ENCODE measurements around the gene TEX54. TPM values are rescaled to one million over a fixed set of nuclear protein-coding genes. Genes with fewer than 3 reads are reported as not detected.
A peak's percentile ranks its signal among the peaks of the same experiment; 100 is the strongest.

TEX54 gene
- total and polyA plus RNA-seq, 2 of the 13 experiments (the other 11 are each of a cell fraction or from before 2014, with no cell fraction given) = not detected

GRCh38 chr11:62850911-62851806, 18.5 kb upstream of the TEX54 start (continued):
- TF ChIP-seq ELF3 (CRISPR knock-in tag; IDR thresholded peaks at IDR 0.05) (no peak), ZNF660 (CRISPR knock-in tag; IDR thresholded peaks at IDR 0.05; ENCODE audit: borderline replicate concordance, low read depth) (no peak), FUBP1 (CRISPR knock-in tag; IDR thresholded peaks at IDR 0.05; ENCODE audit: borderline replicate concordance) (0 out of 2 replicates have a peak, but pooled peaks have one; percentile 6), ZEB1 (IDR thresholded peaks at IDR 0.05; ENCODE audit: insufficient replicate concordance, low read depth) (peak; percentile 39), AGO2 (optimal IDR thresholded peaks at IDR 0.05; ENCODE audit: low read depth, low read length) (peak; percentile 24), SOX13 (IDR thresholded peaks at IDR 0.05) (peak; percentile 15; the same call in 1 of the 2 replicates), SOX13 (CRISPR knock-in tag; conservative IDR thresholded peaks at IDR 0.05 in 1 of 2, IDR thresholded peaks at IDR 0.05 in 1 of 2) (0 out of 4 replicates have a peak, but pooled peaks of 1 of the 2 experiments have one; percentile 59), ZSCAN21 (CRISPR knock-in tag; IDR thresholded peaks at IDR 0.05; ENCODE audit: borderline replicate concordance) (no peak), ZNF691 (CRISPR knock-in tag; IDR thresholded peaks at IDR 0.05; ENCODE audit: borderline replicate concordance, low read depth) (no peak), THAP8 (CRISPR knock-in tag; IDR thresholded peaks at IDR 0.05; ENCODE audit: borderline replicate concordance) (0 out of 2 replicates have a peak, but pooled peaks have one; percentile 29), SMAD1 (CRISPR knock-in tag; IDR thresholded peaks at IDR 0.05; ENCODE audit: borderline replicate concordance, low read depth) (no peak), ARNT2 (CRISPR knock-in tag; IDR thresholded peaks at IDR 0.05; ENCODE audit: low read depth) (no peak), JDP2 (CRISPR knock-in tag; IDR thresholded peaks at IDR 0.05; ENCODE audit: borderline replicate concordance) (no peak), RBM22 (optimal IDR thresholded peaks at IDR 0.05; ENCODE audit: low read length) (peak; percentile 97), POLR2A (IDR thresholded peaks at IDR 0.05; ENCODE audit: insufficient read depth in 1 of 2, low read depth in 2 of 2, low read length in 2 of 2) (peak; percentile 74 to 77), SRSF4 (IDR thresholded peaks at IDR 0.05; ENCODE audit: low read depth, low read length, poor library complexity, severe bottlenecking) (peak; percentile 44), ZNF616 (CRISPR knock-in tag; IDR thresholded peaks at IDR 0.05; ENCODE audit: low read depth) (no peak), ATRX (CRISPR knock-in tag; IDR thresholded peaks at IDR 0.05; ENCODE audit: borderline replicate concordance) (no peak), TOE1 (CRISPR knock-in tag; IDR thresholded peaks at IDR 0.05) (no peak), THRA (CRISPR knock-in tag; IDR thresholded peaks at IDR 0.05; ENCODE audit: borderline replicate concordance) (no peak), ZNF543 (CRISPR knock-in tag; IDR thresholded peaks at IDR 0.05) (0 out of 2 replicates have a peak, but pooled peaks have one; percentile 33), ZMYM4 (CRISPR knock-in tag; IDR thresholded peaks at IDR 0.05) (no peak)
